Breast epithelium (tissue), 4 donors: ENCODE measurements around the gene NDOR1. TPM values are rescaled to one million over a fixed set of nuclear protein-coding genes. Genes with fewer than 3 reads are reported as not detected.
A peak's percentile ranks its signal among the peaks of the same experiment; 100 is the strongest.

Experiments used
- DNase-seq, 2 donors: peaks; one replicate each; pipeline ENCODE4 v3.0.0-alpha.2; 2019; ENCODE audit warnings: low spot score in 2 of 2
- H3K27ac ChIP-seq, 2 donors: fragments of 200-600 bp; sonication (generic) in 1 of 2; one replicate each; pipeline ENCODE4 v1.5.1; 2016 to 2019; ENCODE audit warnings: mild to moderate bottlenecking in 1 of 2
- H3K27me3 ChIP-seq, 2 donors: fragments of 200-600 bp; sonication (generic) in 1 of 2; one replicate each; pipeline versions ENCODE4 v1.5.1 to v1.6.0; 2017 to 2019; ENCODE audit warnings: control low read depth in 1 of 2, mild to moderate bottlenecking in 1 of 2
- H3K36me3 ChIP-seq: fragments of 200-600 bp; one replicate; pipeline ENCODE4 v1.5.1; 2019
- H3K4me1 ChIP-seq, 2 donors: fragments of 200-600 bp; sonication (generic); one replicate each; pipeline ENCODE4 v1.5.1; 2016 to 2019; ENCODE audit warnings: control low read depth in 1 of 2
- H3K4me3 ChIP-seq, 3 donors: fragments of 200-600 bp; sonication (generic); 1 replicate in 2 of 3; 2 replicates in 1 of 3; pipeline ENCODE4 v1.5.1; 2016 to 2019; ENCODE audit warnings: mild to moderate bottlenecking in 3 of 3, moderate library complexity in 2 of 3
- H3K9me3 ChIP-seq, 2 donors: fragments of 200-600 bp; sonication (generic) in 1 of 2; one replicate each; pipeline ENCODE4 v1.5.1; 2016 to 2019; ENCODE audit warnings: control low read depth in 1 of 2
- CTCF ChIP-seq, 3 donors: fragments of 450-650 bp; IDR thresholded peaks; one replicate each; pipeline ENCODE4 v1.5.1; 2016 to 2017; ENCODE audit warnings: antibody characterized with exemption in 3 of 3, mild to moderate bottlenecking in 3 of 3, moderate library complexity in 3 of 3
- POLR2A ChIP-seq: fragments of 450-650 bp; IDR thresholded peaks from one replicate; pipeline ENCODE4 v1.6.1; 2016; ENCODE audit warnings: antibody characterized with exemption, mild to moderate bottlenecking, moderate library complexity
- POLR2AphosphoS5 ChIP-seq, 3 donors: sonication (generic); formaldehyde crosslinking; IDR thresholded peaks; one replicate each; pipeline ENCODE4 v1.6.1; 2017; ENCODE audit warnings: antibody characterized with exemption in 3 of 3
- intact Hi-C: fragments of 100-400 bp; cut with DNase I; formaldehyde crosslinking; loops from one replicate; pipeline ENCODE4 v1.15.1; 2023; ENCODE audit warnings: low total_unique reads
- total RNA-seq, 3 donors: library from RNA; depleted of rRNA; stranded (reverse); fragments of >200 nt; gene quantifications; one replicate each; pipeline ENCODE4 v1.1.0, GENCODE V29; 2016

NDOR1 gene
- total RNA-seq, 3 donors from 2014 or later = 4.6 to 9.5 (median 7.2) TPM

GRCh38 chr9:137234758-137235423 is 29.4 kb downstream of the NDOR1 start:
- no peak overlapping the region for H3K4me3 ChIP-seq
- DNase-seq = no peak
- intact Hi-C loops = loop anchor here (10.0 kb wide), 1 partner anchor 120 kb away; the partner anchor contains the start of gene DPP7
- no peaks in the 10 kb centered on the region for H3K9me3 ChIP-seq
- H3K27me3 ChIP-seq = peaks cover 25 to 61% of the 10 kb centered on the region in 2 donors
- H3K4me1 ChIP-seq = peaks cover 0 to 21% of the 10 kb centered on the region in 2 donors
- no peak overlapping the region for H3K27ac ChIP-seq
- no peak for TF ChIP-seq POLR2A
- TF ChIP-seq POLR2AphosphoS5 (IDR thresholded peaks at IDR 0.05) = no peak
- TF ChIP-seq CTCF (IDR thresholded peaks at IDR 0.05) = no peak
- no peaks in the 10 kb centered on the region for H3K36me3 ChIP-seq

DNA sequence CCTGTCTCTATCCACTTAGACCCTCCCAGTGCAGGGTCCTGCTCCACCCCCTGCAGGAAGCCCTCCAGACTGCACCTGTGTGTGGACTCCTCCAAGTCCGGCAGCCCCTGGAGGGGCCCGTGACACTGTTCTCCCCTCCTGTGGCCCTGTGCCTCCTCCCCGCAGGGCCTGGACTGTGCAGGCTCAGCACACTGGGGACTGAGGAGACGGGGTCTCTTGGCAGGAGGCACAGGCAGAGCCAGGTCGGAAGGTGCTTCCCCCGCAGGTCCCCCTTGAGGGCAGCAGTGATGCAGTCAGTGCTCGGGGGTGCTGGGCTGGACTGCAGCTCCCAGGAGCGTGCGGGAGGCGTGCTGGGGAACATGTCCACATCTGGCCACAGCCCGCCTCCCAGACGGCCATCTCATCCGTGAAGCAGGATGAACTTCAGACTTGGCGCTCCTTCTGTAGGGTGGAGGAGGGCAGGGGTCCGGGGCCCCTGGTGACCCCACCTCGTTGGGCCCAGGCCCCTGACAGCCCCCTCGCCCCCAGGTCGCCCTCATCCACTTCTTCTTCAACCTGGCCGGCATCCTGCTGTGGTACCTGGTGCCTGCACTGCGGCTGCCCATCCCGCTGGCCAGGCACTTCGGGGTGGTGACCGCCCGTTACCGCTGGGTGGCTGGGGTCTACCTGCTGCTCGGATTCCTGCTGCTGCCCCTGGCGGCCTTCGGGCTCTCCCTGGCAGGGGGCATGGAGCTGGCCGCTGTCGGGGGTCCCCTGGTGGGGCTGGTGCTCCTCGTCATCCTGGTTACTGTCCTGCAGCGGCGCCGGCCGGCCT is 30.1 kb downstream of the NDOR1 start:
- peaks cover 0 to 21% of the 10 kb centered on the region in 2 donors for H3K4me1 ChIP-seq
- peak overlapping the region in 1 of 3 donors; percentile 46 for H3K4me3 ChIP-seq
- TF ChIP-seq POLR2A (no peak), POLR2AphosphoS5 (IDR thresholded peaks at IDR 0.05) (no peak), CTCF (IDR thresholded peaks at IDR 0.05) (no peak)
- H3K9me3 ChIP-seq = no peaks in the 10 kb centered on the region
- H3K27ac ChIP-seq = no peak overlapping the region
- intact Hi-C loops = loop anchor here (10.0 kb wide), 1 partner anchor 121 kb away; the partner anchor contains the start of gene DPP7
- DNase-seq = no peak
- H3K27me3 ChIP-seq = peaks cover 23 to 54% of the 10 kb centered on the region in 2 donors
- no peaks in the 10 kb centered on the region for H3K36me3 ChIP-seq

DNA sequence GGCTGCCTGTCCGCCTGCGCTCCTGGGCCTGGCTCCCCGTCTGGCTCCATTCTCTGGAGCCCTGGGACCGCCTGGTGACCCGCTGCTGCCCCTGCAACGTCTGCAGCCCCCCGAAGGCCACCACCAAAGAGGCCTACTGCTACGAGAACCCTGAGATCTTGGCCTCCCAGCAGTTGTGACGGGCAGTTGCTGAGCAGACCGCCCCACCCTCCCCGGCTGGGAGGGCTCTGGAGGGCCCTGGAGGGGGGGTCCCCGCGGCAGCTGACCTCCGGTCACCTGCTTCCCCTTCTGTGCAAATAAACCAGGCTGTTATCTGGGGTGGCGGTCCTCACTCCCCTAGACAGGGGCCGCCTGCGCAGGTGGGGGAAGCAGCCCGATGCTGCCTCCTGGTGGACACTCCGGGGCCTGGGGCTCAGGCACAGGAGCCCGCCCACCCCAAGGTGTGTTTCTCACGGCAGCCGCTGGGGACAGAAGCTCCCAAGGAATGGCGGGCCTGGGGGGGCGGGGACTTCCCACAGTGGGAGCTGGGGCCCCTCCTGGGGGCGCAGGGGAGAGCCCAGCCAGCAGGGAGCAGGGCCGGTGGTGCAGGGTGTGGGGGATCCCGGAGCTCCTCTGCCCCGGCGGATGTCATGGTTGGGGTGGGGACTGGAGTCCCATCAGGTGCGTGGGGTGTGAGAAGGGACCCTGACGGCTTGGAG is 30.9 kb downstream of the NDOR1 start:
- peak; percentile 94 to 99 (median 99) for TF ChIP-seq CTCF (IDR thresholded peaks at IDR 0.05)
- TF ChIP-seq POLR2AphosphoS5 (IDR thresholded peaks at IDR 0.05) = no peak
- intact Hi-C loops = loop anchor here (10.0 kb wide), 1 partner anchor 122 kb away; the partner anchor contains the start of gene DPP7
- peaks cover 23 to 46% of the 10 kb centered on the region in 2 donors for H3K27me3 ChIP-seq
- peak; percentile 76 to 93 for DNase-seq
- H3K4me1 ChIP-seq = peaks cover 0 to 21% of the 10 kb centered on the region in 2 donors
- H3K27ac ChIP-seq = peak overlapping the region; percentile 80
- peak overlapping the region in 2 of 3 donors; percentile 11 to 46 for H3K4me3 ChIP-seq
- H3K36me3 ChIP-seq = no peaks in the 10 kb centered on the region
- H3K9me3 ChIP-seq = no peaks in the 10 kb centered on the region

DNA sequence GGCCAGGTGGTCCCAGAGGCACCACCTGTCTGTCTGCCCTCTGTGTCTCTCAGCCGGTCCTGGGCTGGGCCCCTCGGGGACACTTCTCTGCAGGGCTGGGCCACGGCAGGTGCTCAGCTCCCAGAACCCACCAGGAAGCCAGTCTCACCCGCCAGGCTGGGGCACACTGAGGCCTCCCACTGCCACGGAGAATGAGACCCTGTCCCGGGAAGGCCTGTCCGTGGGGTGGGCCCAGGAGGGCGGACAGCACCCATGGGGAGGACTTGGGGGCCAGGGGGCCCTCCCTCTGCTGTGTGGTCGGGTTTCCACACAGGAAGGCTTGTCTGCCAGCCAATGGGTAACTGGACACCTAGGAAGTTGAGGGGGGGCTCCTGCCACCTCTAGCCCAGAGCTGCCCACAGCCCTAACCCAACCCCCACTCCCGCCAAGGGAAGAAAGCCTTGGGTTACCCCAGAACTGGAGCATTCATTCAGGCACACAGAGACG is 31.5 kb downstream of the NDOR1 start:
- Histone ChIP-seq H3K4me1 (peaks cover 0 to 21% of the 10 kb centered on the region in 2 donors), H3K27ac (peak overlapping the region; percentile 80), H3K27me3 (peaks cover 23 to 40% of the 10 kb centered on the region in 2 donors), H3K9me3 (no peaks in the 10 kb centered on the region), H3K4me3 (peak overlapping the region in 2 of 3 donors; percentile 11 to 46), H3K36me3 (no peaks in the 10 kb centered on the region)
- TF ChIP-seq CTCF (IDR thresholded peaks at IDR 0.05) (no peak), POLR2AphosphoS5 (IDR thresholded peaks at IDR 0.05) (no peak), POLR2A (no peak)
- DNase-seq = no peak
- intact Hi-C loops = loop anchor here (10.0 kb wide), 1 partner anchor 122 kb away; the partner anchor contains the start of gene DPP7
